HUES6 (cell line): ENCODE measurements around the gene IFT88.

Experiments used
- H3K27ac ChIP-seq: 2 replicates; pipeline ENCODE4 v1.7.0; 2013; ENCODE audit warnings: low read depth, mild to moderate bottlenecking, low read length, inconsistent platforms
- H3K27me3 ChIP-seq: 2 replicates; pipeline ENCODE4 v1.6.1; 2013; ENCODE audit warnings: low read length; ENCODE audit not compliant: control insufficient read depth, insufficient read depth
- H3K36me3 ChIP-seq: 2 replicates; pipeline ENCODE4 v1.6.1; 2013; ENCODE audit warnings: low read length; ENCODE audit not compliant: control insufficient read depth, insufficient read depth
- H3K4me1 ChIP-seq: 2 replicates; pipeline ENCODE4 v1.6.1; 2013; ENCODE audit warnings: low read length; ENCODE audit not compliant: control insufficient read depth, insufficient read depth
- H3K4me3 ChIP-seq: 2 replicates; pipeline ENCODE4 v1.5.1; 2013; ENCODE audit warnings: low read depth, low read length
- H3K9ac ChIP-seq: one replicate; pipeline ENCODE4 v1.6.1; 2013; ENCODE audit warnings: mild to moderate bottlenecking, low read length
- H3K9me3 ChIP-seq: 2 replicates; pipeline ENCODE4 v1.6.1; 2013; ENCODE audit warnings: low read depth, low read length; ENCODE audit not compliant: control insufficient read depth, insufficient read depth

The IFT88 gene

DNA sequence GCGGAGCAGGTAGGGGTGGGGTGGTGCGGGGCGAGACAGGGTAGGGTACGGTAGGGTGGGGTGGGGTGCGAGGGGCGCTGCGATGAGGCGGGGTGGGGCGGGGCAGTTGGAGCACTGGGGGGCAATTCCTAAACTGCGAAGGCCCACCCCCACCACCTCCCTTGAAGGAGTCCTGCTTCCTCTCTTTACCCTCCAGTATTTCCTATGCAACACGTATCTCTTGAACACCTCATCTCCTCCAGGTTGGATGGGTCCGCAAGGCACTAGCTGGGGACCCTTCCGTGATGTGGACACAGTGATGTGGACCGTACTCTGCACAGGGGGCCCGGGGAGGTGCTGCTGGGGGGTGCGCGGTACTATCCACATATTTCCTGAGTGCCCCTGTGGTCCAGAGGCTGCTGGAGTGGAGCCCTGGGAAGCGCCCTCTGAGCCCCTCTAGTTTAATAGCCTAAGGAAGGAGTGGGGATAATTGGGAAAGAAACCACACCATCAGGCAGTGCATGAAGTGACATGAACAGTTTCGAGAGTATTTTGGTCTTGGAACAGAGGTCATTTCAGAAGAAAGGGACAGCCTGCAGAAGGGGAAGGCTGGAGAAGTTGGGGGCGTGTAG is 137.6 kb downstream of the IFT88 start:
- Histone ChIP-seq H3K4me1 (peaks cover 11% of the 10 kb centered on the region), H3K4me3 (peak overlapping the region; percentile 70), H3K27ac (no peak overlapping the region), H3K9me3 (no peaks in the 10 kb centered on the region), H3K36me3 (no peaks in the 10 kb centered on the region), H3K9ac (no peak overlapping the region), H3K27me3 (peaks cover 61% of the 10 kb centered on the region)

GRCh38 chr13:20706661-20707060 is 139.7 kb downstream of the IFT88 start:
- no peak overlapping the region for H3K9ac ChIP-seq
- H3K36me3 ChIP-seq, result no peaks in the 10 kb centered on the region
- no peak overlapping the region for H3K27ac ChIP-seq
- H3K27me3 ChIP-seq, result peaks cover 41% of the 10 kb centered on the region
- H3K9me3 ChIP-seq, result no peaks in the 10 kb centered on the region
- H3K4me1 ChIP-seq, result peaks cover 11% of the 10 kb centered on the region
- H3K4me3 ChIP-seq, result no peak overlapping the region

GRCh38 chr13:20708216-20708615 is 141.3 kb downstream of the IFT88 start:
- Histone ChIP-seq H3K27me3 (peaks cover 29% of the 10 kb centered on the region), H3K4me3 (no peak overlapping the region), H3K4me1 (peaks cover 11% of the 10 kb centered on the region), H3K27ac (no peak overlapping the region), H3K9me3 (no peaks in the 10 kb centered on the region), H3K36me3 (no peaks in the 10 kb centered on the region), H3K9ac (no peak overlapping the region)

- no peak overlapping the region for H3K9ac ChIP-seq
- H3K36me3 ChIP-seq, result no peaks in the 10 kb centered on the region
- H3K9me3 ChIP-seq, result no peaks in the 10 kb centered on the region
- peaks cover 17% of the 10 kb centered on the region for H3K4me1 ChIP-seq
- peaks cover 33% of the 10 kb centered on the region for H3K27me3 ChIP-seq
- H3K4me3 ChIP-seq, result no peak overlapping the region
- no peak overlapping the region for H3K27ac ChIP-seq
Measured at GRCh38 chr13:20709369-20709768, 142.4 kb downstream of the IFT88 start.

GRCh38 chr13:20709782-20710181 is 142.8 kb downstream of the IFT88 start:
- Histone ChIP-seq H3K9ac (no peak overlapping the region), H3K9me3 (no peaks in the 10 kb centered on the region), H3K4me1 (peaks cover 13% of the 10 kb centered on the region), H3K27ac (no peak overlapping the region), H3K4me3 (no peak overlapping the region), H3K27me3 (peaks cover 30% of the 10 kb centered on the region), H3K36me3 (no peaks in the 10 kb centered on the region)

DNA sequence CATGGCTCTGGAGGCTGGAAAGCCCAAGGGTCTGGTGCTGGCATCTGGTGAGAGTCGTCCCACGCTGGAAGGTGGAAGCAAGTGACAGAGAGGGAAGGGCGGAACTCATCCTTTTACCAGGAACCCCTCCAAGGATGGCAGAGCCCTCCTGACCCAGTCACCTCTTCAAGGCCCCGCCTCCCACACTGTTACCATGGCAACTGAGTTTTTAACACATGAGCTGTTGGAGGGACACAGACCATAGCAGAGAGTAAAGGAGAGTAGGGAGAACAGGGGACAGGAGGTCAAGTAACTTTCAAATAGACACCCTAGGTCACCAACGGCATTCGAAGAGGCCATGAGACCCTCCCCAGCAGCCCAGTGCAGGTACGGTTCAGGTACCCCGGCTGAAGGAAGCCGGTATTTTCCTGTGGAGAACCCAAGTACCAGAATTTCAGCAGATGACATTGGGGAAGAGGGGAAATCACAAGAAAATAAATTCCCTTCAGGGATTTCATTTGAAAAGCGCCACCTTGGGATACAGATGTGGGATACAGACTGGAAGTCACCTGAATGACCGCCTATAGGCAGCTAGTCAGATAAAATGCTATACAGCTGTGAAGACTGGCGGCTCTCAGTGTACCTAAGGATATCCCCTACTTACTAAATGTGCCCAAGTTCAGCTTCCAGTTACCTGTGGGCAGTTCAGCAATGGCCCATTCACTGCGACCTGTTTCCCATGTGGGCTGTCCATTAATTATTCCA is 144.5 kb downstream of the IFT88 start:
- H3K9me3 ChIP-seq, result no peaks in the 10 kb centered on the region
- no peak overlapping the region for H3K4me3 ChIP-seq
- H3K27ac ChIP-seq, result no peak overlapping the region
- no peaks in the 10 kb centered on the region for H3K36me3 ChIP-seq
- peaks cover 22% of the 10 kb centered on the region for H3K27me3 ChIP-seq
- peaks cover 13% of the 10 kb centered on the region for H3K4me1 ChIP-seq
- H3K9ac ChIP-seq, result no peak overlapping the region

- H3K9ac ChIP-seq, result no peak overlapping the region
- H3K27me3 ChIP-seq, result peaks cover 32% of the 10 kb centered on the region
- peaks cover 27% of the 10 kb centered on the region for H3K4me1 ChIP-seq
- no peaks in the 10 kb centered on the region for H3K9me3 ChIP-seq
- no peaks in the 10 kb centered on the region for H3K36me3 ChIP-seq
- H3K4me3 ChIP-seq, result peak overlapping the region; percentile 11; the same call in 1 of the 2 replicates
- H3K27ac ChIP-seq, result no peak overlapping the region
Measured at GRCh38 chr13:20713014-20713376, 146.0 kb downstream of the IFT88 start.

DNA sequence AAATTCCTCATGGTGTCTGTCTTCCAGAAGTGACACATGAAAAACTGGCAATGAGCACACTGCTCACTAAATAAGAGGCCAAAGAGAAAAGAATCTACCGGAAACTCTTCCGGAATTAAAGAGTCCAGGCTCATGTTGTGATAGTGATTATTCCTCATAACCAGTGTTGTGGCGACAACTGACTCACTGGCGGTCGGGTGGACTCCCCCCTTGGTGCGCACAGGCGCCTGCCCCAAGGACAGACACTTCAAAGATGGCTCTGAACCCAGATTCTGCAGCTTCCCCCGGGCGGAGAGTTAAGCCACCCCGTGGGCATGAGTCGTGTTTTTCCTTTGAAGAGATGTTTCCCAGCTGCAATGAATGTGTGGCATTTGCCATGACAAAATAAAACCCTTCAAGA is 146.8 kb downstream of the IFT88 start:
- Histone ChIP-seq H3K4me1 (peaks cover 27% of the 10 kb centered on the region), H3K27ac (no peak overlapping the region)

DNA sequence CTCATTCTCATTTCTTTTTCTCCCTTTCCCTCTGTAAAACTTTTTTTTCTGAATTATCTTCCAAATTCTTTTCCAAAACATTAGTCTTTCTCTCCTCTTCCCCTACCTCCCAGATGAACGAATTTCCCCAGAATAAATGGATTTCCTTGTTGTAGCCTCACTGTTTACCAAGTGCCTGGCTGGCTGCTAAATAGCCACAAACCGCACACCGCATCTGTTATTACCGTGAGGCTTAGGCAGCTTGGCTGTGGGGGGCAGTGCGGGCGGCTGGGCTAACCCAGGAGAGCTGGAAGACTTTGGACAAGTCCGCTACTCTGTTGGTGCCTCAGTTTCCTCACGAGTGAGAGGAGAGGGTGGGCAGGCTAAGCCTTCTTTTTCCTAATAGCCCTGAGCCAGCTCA is 147.2 kb downstream of the IFT88 start:
- Histone ChIP-seq H3K9ac (no peak overlapping the region), H3K4me3 (no peak overlapping the region), H3K27ac (no peak overlapping the region), H3K9me3 (no peaks in the 10 kb centered on the region), H3K36me3 (no peaks in the 10 kb centered on the region), H3K4me1 (peaks cover 27% of the 10 kb centered on the region), H3K27me3 (peaks cover 34% of the 10 kb centered on the region)

More for the DNA sequence above, 146.8 kb downstream of the IFT88 start:
- no peaks in the 10 kb centered on the region for H3K36me3 ChIP-seq
- H3K9me3 ChIP-seq, result no peaks in the 10 kb centered on the region
- no peak overlapping the region for H3K9ac ChIP-seq
- peaks cover 32% of the 10 kb centered on the region for H3K27me3 ChIP-seq
- no peak overlapping the region for H3K4me3 ChIP-seq

- Histone ChIP-seq H3K9me3 (no peaks in the 10 kb centered on the region), H3K4me1 (peaks cover 27% of the 10 kb centered on the region), H3K9ac (no peak overlapping the region), H3K27me3 (peaks cover 40% of the 10 kb centered on the region), H3K4me3 (no peak overlapping the region), H3K27ac (no peak overlapping the region), H3K36me3 (no peaks in the 10 kb centered on the region)
Measured at GRCh38 chr13:20714563-20715329, 147.8 kb downstream of the IFT88 start.

- H3K4me1 ChIP-seq, result peaks cover 27% of the 10 kb centered on the region
- H3K9me3 ChIP-seq, result no peaks in the 10 kb centered on the region
- no peaks in the 10 kb centered on the region for H3K36me3 ChIP-seq
- no peak overlapping the region for H3K27ac ChIP-seq
- peaks cover 45% of the 10 kb centered on the region for H3K27me3 ChIP-seq
- H3K4me3 ChIP-seq, result no peak overlapping the region
- H3K9ac ChIP-seq, result no peak overlapping the region
Measured at GRCh38 chr13:20715330-20715712, 148.4 kb downstream of the IFT88 start.
